Colon (tissue), 2 donors: ENCODE data around the gene SIN3B.

ENCODE experiments used
- FAIRE-seq: peaks from 2 replicates; lab custom pipeline; 2012; peaks lifted over from hg19 to GRCh38; lab: Jason Lieb, UNC
- donor health status: control.
- donor health status: control.

Gene SIN3B

GRCh38 chr19:16911046-16911445 is 81.8 kb downstream of the SIN3B start:
- FAIRE-seq, result no peak

GRCh38 chr19:16912780-16913179 is 83.6 kb downstream of the SIN3B start:
- FAIRE-seq, result no peak

- no peak for FAIRE-seq
These were observed 85.2 kb downstream of the SIN3B start for GRCh38 chr19:16914421-16914820.

- FAIRE-seq, result no peak
These were observed 85.9 kb downstream of the SIN3B start for GRCh38 chr19:16915135-16915534.

GRCh38 chr19:16915734-16916133 is 86.5 kb downstream of the SIN3B start:
- FAIRE-seq, result no peak

- FAIRE-seq, result no peak
These were observed 88.2 kb downstream of the SIN3B start for GRCh38 chr19:16917401-16917800.

GRCh38 chr19:16919496-16919895 is 90.3 kb downstream of the SIN3B start:
- no peak for FAIRE-seq

- FAIRE-seq, result no peak
These were observed 91.8 kb downstream of the SIN3B start for GRCh38 chr19:16920816-16921529.

- FAIRE-seq, result no peak
These were observed 92.8 kb downstream of the SIN3B start for GRCh38 chr19:16921766-16922591.

- no peak for FAIRE-seq
These were observed 93.4 kb downstream of the SIN3B start for GRCh38 chr19:16922592-16922934.

- FAIRE-seq, result no peak
These were observed 93.8 kb downstream of the SIN3B start for GRCh38 chr19:16922949-16923348.

- no peak for FAIRE-seq
These were observed 98.7 kb downstream of the SIN3B start for GRCh38 chr19:16927883-16928282.

- FAIRE-seq, result no peak
These were observed 99.2 kb downstream of the SIN3B start for GRCh38 chr19:16928351-16928750.

GRCh38 chr19:16928916-16929315 is 99.7 kb downstream of the SIN3B start:
- FAIRE-seq, result no peak
